HG03159 (cell line): Measurements from ENCODE around the gene KIAA2012.
"Not testable (repeated sequence)": the region's sequence is repeated elsewhere in the genome, so short reads cannot be mapped to it uniquely, and the experiment has no call there.

Experiments used
- ATAC-seq: cut with Tn5 transposase; IDR thresholded peaks from one replicate; pipeline ENCODE4 v1.9.1; 2021; ENCODE audit warnings: mild to moderate bottlenecking, moderate library complexity; ENCODE audit not compliant: unreplicated experiment

The KIAA2012 gene

GRCh38 chr2:202185156-202185555, 112.1 kb downstream of the KIAA2012 start:
- ATAC-seq: no peak

GRCh38 chr2:202186641-202187202, 113.7 kb downstream of the KIAA2012 start:
- no peak for ATAC-seq

GRCh38 chr2:202187570-202187969, 114.5 kb downstream of the KIAA2012 start:
- ATAC-seq: no peak

GRCh38 chr2:202193305-202193704, 120.2 kb downstream of the KIAA2012 start:
- no peak for ATAC-seq

GRCh38 chr2:202193881-202194353, 120.9 kb downstream of the KIAA2012 start:
- no peak for ATAC-seq

GRCh38 chr2:202194418-202194817, 121.4 kb downstream of the KIAA2012 start:
- ATAC-seq: no peak

GRCh38 chr2:202196727-202197126, 123.7 kb downstream of the KIAA2012 start:
- ATAC-seq: no peak

- ATAC-seq: no peak
These were observed 128.4 kb downstream of the KIAA2012 start for GRCh38 chr2:202201220-202202160.

GRCh38 chr2:202203348-202203747, 130.3 kb downstream of the KIAA2012 start:
- no peak for ATAC-seq

GRCh38 chr2:202204855-202205254, 131.8 kb downstream of the KIAA2012 start:
- no peak for ATAC-seq

GRCh38 chr2:202208526-202208925, 135.5 kb downstream of the KIAA2012 start:
- no peak for ATAC-seq

- no peak for ATAC-seq
These were observed 142.1 kb downstream of the KIAA2012 start for GRCh38 chr2:202215179-202215578.

- no peak for ATAC-seq
These were observed 148.8 kb downstream of the KIAA2012 start for GRCh38 chr2:202221873-202222272.

GRCh38 chr2:202237787-202238233, 164.8 kb downstream of the KIAA2012 start:
- peak; percentile 43 for ATAC-seq

- ATAC-seq: peak; percentile 95
These were observed 165.5 kb downstream of the KIAA2012 start, which contains the start of gene SUMO1 for GRCh38 chr2:202238234-202239197. SUMO1 (minus strand) TSS chr2:202238597; CDS start chr2:202238451, 146 bp downstream.

GRCh38 chr2:202247710-202248109, 174.7 kb downstream of the KIAA2012 start:
- not testable (repeated sequence) for ATAC-seq

GRCh38 chr2:202249521-202250253, 176.6 kb downstream of the KIAA2012 start:
- no peak for ATAC-seq

- no peak for ATAC-seq
These were observed 178.4 kb downstream of the KIAA2012 start for GRCh38 chr2:202251494-202251893.
